H1 (cell line): ENCODE data around the gene COMMD1.

ENCODE experiments used
- KDM1A ChIP-seq: fragments of 200-600, 300-600 bp; sonication (generic); IDR thresholded peaks from 2 replicates; pipeline ENCODE4 v1.7.1; 2016; ENCODE audit warnings: mild to moderate bottlenecking, low read length, borderline replicate concordance
- TAF1 ChIP-seq: IDR thresholded peaks from 2 replicates; pipeline ENCODE4 v1.6.1; 2011; ENCODE audit warnings: mild to moderate bottlenecking, low read depth, low read length
- YY1 ChIP-seq: IDR thresholded peaks from 2 replicates; pipeline ENCODE4 v1.6.1; 2011; ENCODE audit warnings: low read depth, mild to moderate bottlenecking, low read length
- ZNF274 ChIP-seq: IDR thresholded peaks from 2 replicates; pipeline ENCODE4 v1.7.0; 2012; ENCODE audit warnings: low read length, borderline replicate concordance; ENCODE audit errors: extremely low read depth

DNA sequence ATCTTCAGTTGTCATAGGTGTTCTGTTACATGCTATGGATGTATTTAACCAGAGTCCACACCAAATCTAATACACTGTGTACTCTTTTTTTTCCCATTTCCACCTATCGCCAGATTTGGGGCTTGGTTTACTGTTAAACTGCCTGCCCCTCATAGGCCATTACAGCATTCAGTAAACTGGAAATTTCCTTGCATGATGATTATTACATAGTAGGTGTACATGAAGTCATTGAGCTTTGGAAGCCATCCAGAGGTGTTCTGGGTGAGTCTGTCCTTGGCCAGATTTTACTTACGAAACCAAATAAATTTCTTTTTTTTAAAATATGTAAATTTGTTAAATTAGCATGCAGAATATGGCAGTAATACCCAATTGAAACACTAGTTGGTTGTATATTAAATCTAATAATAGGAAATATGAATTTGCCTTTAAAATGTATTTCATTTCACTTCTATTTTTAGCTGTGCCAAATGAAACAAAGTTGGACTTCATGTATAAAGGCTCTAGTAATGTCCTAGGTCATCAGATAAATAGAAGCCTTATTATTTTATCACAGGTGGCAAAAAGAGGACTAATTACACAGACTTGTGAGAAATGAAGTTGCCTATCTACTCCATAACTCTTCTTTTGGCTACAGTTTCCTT is 60.7 kb downstream of the COMMD1 start:
- no peak for TF ChIP-seq ZNF274
- TF ChIP-seq YY1 = no peak
- TF ChIP-seq TAF1 = no peak
- no peak for TF ChIP-seq KDM1A
